HG02885 (cell line): Measurements from ENCODE around the gene ANKRD10.

ENCODE experiments used
- ATAC-seq: cut with Tn5 transposase; IDR thresholded peaks from one replicate; pipeline ENCODE4 v1.9.1; 2021; ENCODE audit warnings: mild to moderate bottlenecking; ENCODE audit not compliant: unreplicated experiment, poor library complexity

ANKRD10 gene

GRCh38 chr13:110945928-110946570 lies 31.2 kb upstream of the ANKRD10 start:
- no peak for ATAC-seq

DNA sequence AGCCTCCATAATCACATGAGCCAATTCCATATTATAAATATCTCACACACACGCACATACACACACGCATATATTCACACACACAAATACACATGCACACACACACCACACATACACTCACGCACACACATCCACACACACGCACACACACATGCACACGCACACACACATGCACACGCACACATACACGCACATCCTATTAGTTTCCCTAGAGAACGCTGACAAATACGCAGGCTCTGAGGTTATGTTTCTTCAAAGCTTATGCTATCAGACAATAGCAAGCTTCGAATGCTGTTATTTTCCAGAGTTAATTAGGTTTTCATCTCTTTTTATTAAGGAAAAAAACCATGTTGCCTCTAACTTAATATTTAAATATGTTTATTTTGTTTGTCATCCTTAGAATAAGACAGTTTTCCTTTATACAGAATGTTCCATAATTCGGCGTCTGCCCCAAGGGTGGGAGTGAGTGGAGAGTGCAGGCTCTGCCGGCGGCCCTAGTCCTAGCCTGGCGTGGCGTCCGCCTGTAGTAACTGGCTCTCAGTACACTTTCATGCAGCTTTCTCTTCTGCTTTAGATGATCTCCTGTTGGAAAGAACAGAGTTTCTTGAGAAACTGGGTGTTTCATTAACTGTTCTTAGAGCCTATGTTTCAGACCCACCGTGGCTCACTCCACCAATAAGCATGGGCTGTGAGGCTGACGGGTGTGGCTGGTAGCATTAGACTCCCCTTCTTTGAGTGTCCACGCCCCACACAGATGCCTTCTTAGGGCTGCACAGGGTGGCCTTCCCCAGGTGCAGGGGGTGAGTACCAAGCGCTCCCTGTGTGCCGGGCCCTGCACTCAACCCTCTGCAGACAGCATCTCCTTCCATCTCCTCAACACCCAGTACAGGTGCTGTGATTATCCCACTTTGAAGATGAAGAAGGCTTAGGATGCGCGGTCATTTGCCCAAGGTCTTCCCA lies 30.4 kb upstream of the ANKRD10 start:
- no peak for ATAC-seq

DNA sequence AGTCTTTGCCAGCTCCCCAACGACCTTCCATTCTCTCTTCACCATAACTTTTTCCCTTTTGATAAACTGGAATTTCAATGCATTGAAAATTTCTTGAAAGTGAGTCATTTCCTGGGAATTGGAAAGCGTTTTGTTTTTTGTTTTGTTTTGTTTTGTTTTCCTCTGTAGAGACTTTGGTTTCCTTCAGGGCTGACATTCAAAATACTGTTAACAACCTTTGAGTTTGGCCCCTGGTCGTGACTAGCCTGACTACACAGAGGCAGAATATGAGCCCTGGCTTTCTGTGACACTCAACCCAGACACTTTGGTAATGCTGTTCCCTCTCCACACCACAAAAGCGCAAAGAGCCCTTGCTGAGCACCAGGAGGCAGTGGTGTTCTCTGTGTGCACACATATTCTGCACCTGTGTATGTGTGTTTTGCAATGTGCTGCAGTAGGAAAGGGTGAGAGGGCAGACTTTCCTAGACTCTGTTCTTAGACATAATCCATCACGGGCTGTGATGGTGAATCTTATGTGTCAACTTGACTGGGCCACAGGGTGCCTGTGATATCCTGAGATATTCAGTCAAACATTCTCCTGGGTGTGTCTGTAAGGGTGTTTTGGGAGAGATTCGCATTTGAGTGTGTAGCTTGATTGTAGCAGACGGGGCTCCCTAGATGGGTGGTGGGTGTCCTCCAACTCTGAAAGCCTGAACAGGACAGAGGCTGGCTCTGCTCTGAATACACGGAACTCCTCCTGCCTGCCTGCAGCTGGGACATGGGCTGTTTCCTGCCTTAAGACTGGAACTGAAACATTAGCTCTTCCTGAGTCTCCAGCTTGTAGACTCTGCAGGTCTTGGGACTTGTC lies 29.5 kb upstream of the ANKRD10 start:
- peak; percentile 83 for ATAC-seq

DNA sequence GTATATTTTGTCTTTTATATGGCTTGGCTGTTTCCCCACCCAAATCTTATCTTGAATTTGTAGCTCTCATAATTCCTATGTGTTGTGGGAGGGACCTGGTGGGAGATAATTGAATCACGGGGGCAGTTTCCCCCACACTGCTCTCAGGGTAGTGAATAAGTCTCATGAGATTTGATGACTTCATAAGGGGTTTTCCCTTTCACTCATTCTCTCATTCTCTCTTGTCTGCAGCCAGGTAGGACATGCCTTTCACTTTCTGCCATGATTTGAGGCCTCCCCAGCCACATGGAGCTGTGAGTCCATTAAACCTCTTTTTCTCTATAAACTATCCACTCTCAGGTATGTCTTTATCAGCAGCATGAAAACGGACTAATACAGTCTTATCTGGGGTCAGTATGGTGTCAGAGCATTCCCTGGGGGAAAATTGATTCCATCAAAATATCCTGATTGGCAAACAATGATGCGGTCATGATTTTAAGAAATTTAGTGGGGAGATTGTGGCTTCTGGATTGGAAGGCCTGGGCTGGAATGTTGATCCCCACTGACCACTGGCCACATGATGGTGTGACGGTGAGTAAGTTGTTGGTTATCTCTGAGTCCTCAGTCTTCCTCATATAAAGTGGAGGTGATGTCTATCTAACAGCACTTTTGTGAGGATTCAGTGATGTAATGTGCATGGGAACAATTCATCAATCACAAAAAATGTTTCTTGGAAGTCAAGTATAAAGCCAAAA lies 27.5 kb upstream of the ANKRD10 start:
- ATAC-seq: peak; percentile 81

GRCh38 chr13:110938662-110939421 lies 24.0 kb upstream of the ANKRD10 start:
- ATAC-seq: no peak

DNA sequence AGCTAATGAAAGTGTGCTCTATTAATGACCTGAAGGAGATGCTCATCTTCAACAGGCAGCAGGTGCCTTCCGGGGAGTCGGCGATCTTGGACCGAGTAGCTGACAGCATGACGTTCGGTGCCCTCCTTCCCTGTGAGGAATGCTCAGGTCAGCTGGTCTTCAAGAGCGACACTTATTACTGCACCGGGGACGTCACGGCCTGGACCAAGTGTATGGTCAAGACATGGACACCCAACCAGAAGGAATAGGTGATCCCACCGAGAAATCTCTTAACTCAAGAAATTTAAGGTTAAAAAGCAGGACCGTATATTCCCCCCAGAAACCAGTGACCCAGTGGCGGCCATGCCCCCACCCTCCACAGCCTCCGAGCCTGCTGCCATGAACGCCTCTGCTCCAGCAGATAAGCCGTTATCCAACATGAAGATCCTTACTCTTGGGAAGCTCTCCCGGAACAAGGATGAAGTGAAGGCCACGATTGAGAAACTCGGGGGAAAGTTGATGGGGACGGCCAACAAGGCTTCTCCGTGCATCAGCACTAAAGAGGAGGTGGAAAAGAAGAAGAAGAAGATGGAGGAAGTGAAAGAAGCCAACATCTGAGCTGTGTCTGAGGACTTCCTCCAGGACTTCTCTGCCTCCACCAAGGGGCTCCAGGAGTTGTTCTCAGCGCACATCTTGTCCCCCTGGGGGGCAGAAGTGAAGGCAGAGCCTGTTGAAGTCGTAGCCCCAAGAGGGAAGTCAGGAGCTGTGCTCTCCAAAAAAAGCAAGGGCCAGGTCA lies 22.8 kb upstream of the ANKRD10 start:
- ATAC-seq: no peak

DNA sequence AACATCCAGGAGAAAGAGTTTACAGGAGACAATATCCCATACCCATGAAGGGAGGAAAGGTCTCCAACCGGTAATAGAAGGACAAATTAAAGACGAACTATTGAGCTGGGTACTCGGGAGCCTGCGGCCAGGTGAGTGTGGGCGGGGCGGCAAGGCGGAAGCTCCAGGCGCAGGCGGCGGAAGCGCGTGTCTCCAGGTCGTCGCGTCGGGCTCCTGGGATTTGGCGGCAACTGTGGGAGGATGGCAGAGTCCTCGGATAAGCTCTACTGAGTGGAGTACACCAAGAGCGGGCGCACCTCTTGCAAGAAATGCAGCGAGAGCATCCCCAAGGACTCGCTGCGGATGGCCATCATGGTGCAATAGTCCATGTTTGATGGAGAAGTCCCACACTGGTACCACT lies 21.6 kb upstream of the ANKRD10 start:
- no peak for ATAC-seq

GRCh38 chr13:110932588-110932987 lies 17.7 kb upstream of the ANKRD10 start:
- ATAC-seq: no peak

DNA sequence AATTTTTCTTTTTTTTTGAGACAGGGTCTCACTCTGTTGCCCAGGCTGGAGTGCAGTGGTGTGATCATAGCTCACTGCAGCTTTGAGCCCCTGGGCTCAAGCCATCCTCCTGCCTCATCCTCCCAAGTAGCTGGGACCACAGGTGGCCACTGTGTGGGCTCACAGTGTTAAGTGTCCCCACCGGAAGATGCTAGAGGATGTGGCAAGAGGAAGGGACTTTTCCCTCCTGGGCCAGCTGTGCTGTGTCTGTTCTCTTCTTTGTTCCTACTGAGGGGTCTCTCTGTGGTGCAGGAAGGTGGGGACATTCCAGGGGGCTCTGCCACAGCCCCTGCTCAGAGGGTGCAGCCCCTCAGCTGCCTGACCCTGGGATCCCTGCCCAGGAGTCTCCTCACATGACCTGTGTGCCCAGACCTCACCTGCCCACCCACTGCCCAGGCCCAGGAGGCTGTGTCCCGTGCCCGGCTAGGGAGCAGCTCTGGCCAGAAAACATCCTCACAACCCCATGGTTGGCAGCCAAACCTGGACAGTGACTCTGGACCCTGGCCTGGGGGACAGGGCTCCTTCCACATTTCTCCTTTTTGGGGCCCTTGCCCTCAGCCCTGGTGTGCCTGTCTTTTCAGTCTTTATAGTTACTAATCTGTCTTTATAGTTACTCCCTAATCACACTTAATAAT lies 14.4 kb upstream of the ANKRD10 start:
- ATAC-seq: no peak

DNA sequence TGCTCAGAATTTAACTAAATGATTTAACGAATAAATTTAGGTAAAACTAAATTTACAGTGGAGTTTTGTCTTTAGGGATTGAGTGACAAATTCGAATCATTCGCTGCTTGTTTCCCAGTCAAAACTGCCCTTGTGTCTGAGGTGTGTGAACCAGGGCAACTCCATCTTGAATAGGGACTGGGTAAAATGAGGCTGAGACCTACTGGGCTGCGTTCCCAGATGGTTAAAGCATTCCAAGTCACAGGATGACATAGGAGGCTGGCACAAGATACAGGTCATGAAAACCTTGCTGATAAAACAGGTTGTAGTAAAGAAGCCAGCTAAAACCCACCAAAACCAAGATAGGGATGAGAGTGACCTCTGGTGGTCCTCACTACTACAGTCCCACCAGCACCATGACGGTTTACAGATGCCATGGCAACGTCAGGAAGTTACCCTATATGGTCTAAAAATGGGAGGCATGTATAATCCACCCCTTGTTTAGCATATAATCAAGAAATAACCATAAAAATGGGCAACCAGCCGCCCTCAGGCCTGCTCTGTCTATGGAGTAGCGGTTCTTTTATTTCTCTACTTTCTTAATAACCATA lies 10.2 kb upstream of the ANKRD10 start:
- ATAC-seq: no peak

DNA sequence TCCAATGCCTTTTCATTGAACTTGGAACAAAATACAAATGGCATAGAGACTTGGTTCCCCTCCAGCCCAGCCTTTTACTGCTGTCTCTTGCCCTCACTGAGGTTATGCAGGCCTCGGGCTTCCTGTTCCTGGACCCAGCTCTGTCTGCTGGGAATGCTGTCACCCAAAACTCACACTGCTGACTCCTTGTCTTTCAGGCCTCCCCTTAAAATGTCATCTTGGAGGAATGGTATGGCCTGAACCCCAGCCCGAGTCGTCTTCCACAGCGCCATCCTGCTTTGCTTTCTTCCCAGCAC lies 9.7 kb upstream of the ANKRD10 start:
- ATAC-seq: no peak

DNA sequence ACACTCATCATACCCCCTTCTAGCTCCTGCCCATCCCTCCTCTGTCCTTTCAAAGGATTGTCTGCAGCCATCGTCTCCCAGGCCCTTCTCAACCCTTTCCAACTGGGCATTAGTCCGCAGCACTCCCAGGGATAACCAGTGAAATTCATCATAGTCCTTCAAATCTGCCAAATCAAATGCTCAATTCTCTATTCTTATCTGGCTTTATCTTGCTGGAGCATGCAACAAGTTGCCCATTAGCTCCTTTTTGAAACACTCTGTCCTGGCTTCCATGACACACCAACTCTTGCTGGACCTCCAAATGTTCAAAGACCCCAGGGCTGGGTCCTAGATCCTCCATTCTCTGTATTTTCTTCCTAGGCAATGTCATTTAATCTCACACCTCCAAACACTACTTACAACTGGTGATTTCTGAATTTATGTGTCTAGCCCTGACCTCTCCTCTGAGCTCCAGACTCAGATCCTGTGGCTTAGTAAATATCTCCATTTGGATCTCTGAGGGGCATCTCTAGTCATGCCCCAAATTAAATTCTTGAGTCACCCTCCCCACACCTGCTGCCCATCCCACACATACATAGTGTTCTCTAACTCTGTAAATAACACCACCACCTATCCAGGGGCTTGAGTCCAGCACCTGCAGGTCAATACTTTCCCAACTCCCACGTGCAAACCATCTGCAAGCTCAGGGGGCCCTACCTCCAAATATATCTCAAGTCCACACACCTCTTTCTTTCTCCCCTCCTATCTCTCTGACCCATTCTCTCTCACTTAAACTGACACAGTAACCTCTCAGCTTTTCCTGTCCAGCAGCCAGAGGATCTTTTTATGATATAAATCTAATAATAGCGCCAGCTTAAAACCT lies 9.1 kb upstream of the ANKRD10 start:
- no peak for ATAC-seq

- no peak for ATAC-seq
Observed at GRCh38 chr13:110923086-110923485, 8.2 kb upstream of the ANKRD10 start.

DNA sequence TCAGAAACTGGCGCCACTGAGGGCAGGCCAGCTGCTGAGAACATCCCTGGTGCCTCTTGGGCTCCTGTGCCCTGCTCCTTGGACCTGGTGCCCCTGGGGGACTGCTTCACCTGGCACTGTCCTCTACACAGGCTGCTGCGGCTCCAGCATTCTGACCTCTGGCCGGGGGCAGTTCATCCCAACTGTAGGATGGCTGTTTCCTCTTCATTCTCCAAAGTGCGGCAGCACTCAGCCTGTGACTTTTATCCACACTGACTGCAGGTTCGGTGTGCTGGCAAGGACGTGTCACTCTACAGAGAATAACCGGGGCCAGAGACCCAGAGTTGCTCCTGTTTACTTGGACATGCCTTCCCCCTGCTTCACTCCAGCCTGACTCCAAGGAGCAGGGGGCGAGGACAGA lies 7.6 kb upstream of the ANKRD10 start:
- no peak for ATAC-seq

DNA sequence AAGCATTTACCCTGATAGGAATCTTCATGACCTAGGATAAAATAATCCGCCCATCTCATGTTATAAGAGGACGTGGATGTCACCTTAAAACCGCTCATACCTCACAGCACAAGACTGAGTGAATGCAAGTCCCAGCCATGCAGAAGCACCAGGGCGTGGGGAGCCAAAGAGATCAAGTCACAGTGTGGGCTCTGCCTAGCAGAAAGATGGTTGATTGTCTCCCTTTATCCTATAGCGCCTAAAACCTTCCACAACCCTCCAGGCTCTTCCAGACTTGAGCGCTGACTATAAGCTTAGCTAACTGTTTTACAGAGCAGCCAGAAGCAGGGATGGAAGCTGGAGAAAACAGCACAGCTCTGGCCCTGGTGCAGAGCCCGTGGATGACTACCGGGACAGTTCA lies 6.8 kb upstream of the ANKRD10 start:
- ATAC-seq: no peak

- no peak for ATAC-seq
Observed at GRCh38 chr13:110921209-110921608, 6.3 kb upstream of the ANKRD10 start.

- no peak for ATAC-seq
Observed at GRCh38 chr13:110920038-110920437, 5.2 kb upstream of the ANKRD10 start.
